B cell (primary cell): ENCODE measurements around the gene USP46. TPM values are rescaled to one million over a fixed set of nuclear protein-coding genes. Genes with fewer than 3 reads are reported as not detected.

Source experiments
- ATAC-seq: fragments of 200-7000 bp; cut with Tn5 transposase; one replicate; pipeline ENCODE4 v1.10.0; 2021; ENCODE audit warnings: low read depth, mild to moderate bottlenecking, moderate number of reproducible peaks, moderate library complexity
- CTCF ChIA-PET: fragments of 350-600 bp; sonication (Branson Sonifier 250); formaldehyde crosslinking; loops from one replicate; lab custom pipeline; 2021; ENCODE audit warnings: antibody characterized with exemption, inconsistent platforms; lab: Charles Lee
- POLR2A ChIA-PET: fragments of 350-600 bp; sonication (Branson Sonifier 250); formaldehyde crosslinking; loops from one replicate; lab custom pipeline; 2021; ENCODE audit warnings: antibody characterized with exemption; lab: Charles Lee
- DNase-seq: peaks from one replicate; pipeline ENCODE4 v3.0.0; 2013
- H2AFZ ChIP-seq: 2 replicates; pipeline ENCODE4 v1.6.1; 2012; ENCODE audit warnings: mild to moderate bottlenecking, low read depth, low read length; ENCODE audit not compliant: insufficient read depth, poor library complexity, severe bottlenecking
- H3K27ac ChIP-seq, 2 donors: 1 replicate in 1 of 2; 2 replicates in 1 of 2; pipeline ENCODE4 v1.5.1; 2012 to 2013; ENCODE audit warnings: low read length in 2 of 2, mild to moderate bottlenecking in 2 of 2, moderate library complexity in 1 of 2
- H3K27me3 ChIP-seq, 4 experiments: fragments of 200-600 bp in 1 of 4; sonication (generic) in 1 of 4; replicated peaks in 1 of 4; 1 replicate in 2 of 4; 2 replicates in 2 of 4; pipeline versions ENCODE4 v1.6.1 to v1.7.0; 2013 to 2016; ENCODE audit warnings: low read length in 3 of 4, mild to moderate bottlenecking in 2 of 4, mixed read lengths in 1 of 4, moderate library complexity in 1 of 4; ENCODE audit not compliant: insufficient read depth in 4 of 4, control insufficient read depth in 3 of 4; ENCODE audit errors: control extremely low read depth in 1 of 4
- H3K36me3 ChIP-seq, 2 experiments: replicated peaks in 1 of 2; 1 replicate in 1 of 2; 2 replicates in 1 of 2; pipeline versions ENCODE4 v1.6.1 to v1.7.1; 2013; ENCODE audit warnings: low read length in 1 of 2; ENCODE audit not compliant: insufficient read depth in 2 of 2, control insufficient read depth in 1 of 2; ENCODE audit errors: control extremely low read depth in 1 of 2, extremely low read depth in 1 of 2
- H3K4me1 ChIP-seq, 2 donors: fragments of 200-600 bp in 1 of 2; sonication (generic) in 1 of 2; 1 replicate in 1 of 2; 2 replicates in 1 of 2; pipeline versions ENCODE4 v1.5.1 to v1.6.1; 2013 to 2017; ENCODE audit warnings: low read length in 2 of 2; ENCODE audit not compliant: control insufficient read depth in 2 of 2, insufficient read depth in 2 of 2
- H3K4me2 ChIP-seq: replicated peaks from 2 replicates; pipeline ENCODE3; 2012; ENCODE audit warnings: mild to moderate bottlenecking, low read depth, low read length; ENCODE audit not compliant: poor library complexity, severe bottlenecking
- H3K4me3 ChIP-seq, 5 experiments: fragments of 200-600 bp in 1 of 5; sonication (generic) in 1 of 5; 1 replicate in 3 of 5; 2 replicates in 2 of 5; pipeline versions ENCODE4 v1.5.1 to v1.7.0; 2011 to 2016; ENCODE audit warnings: low read length in 4 of 5, mild to moderate bottlenecking in 4 of 5, low read depth in 2 of 5, control low read depth in 1 of 5, moderate library complexity in 1 of 5; ENCODE audit not compliant: insufficient read depth in 1 of 5; ENCODE audit errors: control extremely low read depth in 1 of 5, extremely low read depth in 1 of 5
- H3K79me2 ChIP-seq: fragments of 200-600 bp; sonication (generic); one replicate; pipeline ENCODE4 v1.6.0; 2016; ENCODE audit warnings: low read length; ENCODE audit not compliant: control insufficient read depth, insufficient read depth
- H3K9ac ChIP-seq: fragments of 200-600 bp; sonication (generic); 2 replicates; pipeline ENCODE4 v1.6.1; 2017; ENCODE audit warnings: mild to moderate bottlenecking, low read length, moderate library complexity
- H3K9me3 ChIP-seq, 3 donors: one replicate each; pipeline versions ENCODE4 v1.6.1 to v1.7.1; 2013; ENCODE audit warnings: low read length in 2 of 3; ENCODE audit not compliant: control insufficient read depth in 2 of 3, insufficient read depth in 1 of 3; ENCODE audit errors: control extremely low read depth in 1 of 3
- H4K20me1 ChIP-seq: 2 replicates; pipeline ENCODE4 v1.6.0; 2012; ENCODE audit warnings: mild to moderate bottlenecking, low read length; ENCODE audit not compliant: insufficient read depth, control insufficient read depth, poor library complexity, severe bottlenecking
- H3K27ac Mint-ChIP-seq: one replicate; pipeline ENCODE4 v1.8.0; 2021; ENCODE audit warnings: mixed read lengths
- H3K27me3 Mint-ChIP-seq: one replicate; pipeline ENCODE4 v1.8.0; 2021; ENCODE audit warnings: mixed read lengths
- H3K4me1 Mint-ChIP-seq: one replicate; pipeline ENCODE4 v1.8.0; 2021; ENCODE audit warnings: mixed read lengths
- H3K4me3 Mint-ChIP-seq: one replicate; pipeline ENCODE4 v1.8.0; 2021; ENCODE audit warnings: mixed read lengths
- H3K9me3 Mint-ChIP-seq: one replicate; pipeline ENCODE4 v1.8.0; 2022; ENCODE audit warnings: mixed read lengths; ENCODE audit not compliant: insufficient read depth
- EZH2 ChIP-seq: IDR thresholded peaks from 2 replicates; pipeline ENCODE4 v1.6.1; 2012; ENCODE audit warnings: borderline replicate concordance, low read depth, mild to moderate bottlenecking, moderate library complexity, low read length; ENCODE audit not compliant: insufficient read depth, poor library complexity, severe bottlenecking
- WGBS: methylation state at CpG from one replicate; pipeline ENCODE4 v1.1.5; 2013; ENCODE audit warnings: missing lambda C conversion rate; ENCODE audit not compliant: insufficient coverage; 5-methylcytosine and 5-hydroxymethylcytosine counted together
- intact Hi-C: fragments of 100-400 bp; cut with micrococcal nuclease; formaldehyde crosslinking; loops from one replicate; pipeline ENCODE4 v1.10.0; 2022
- polyA plus RNA-seq: library from polyadenylated mRNA; depleted of rRNA; stranded (reverse); fragments of >200 nt; gene quantifications from 2 replicates; pipeline ENCODE4 v1.2.3, GENCODE V29; 2012
- total RNA-seq, 2 donors: library from RNA; stranded (reverse); fragments of 120-200 nt in 1 of 2; gene quantifications; 1 replicate in 1 of 2; 2 replicates in 1 of 2; pipeline versions ENCODE4 v1.2.3 to v1.2.4, GENCODE V29; 2013 to 2022
- TF ChIP-seq, protein P1 (sequence below): fragments of 200-600 bp; IDR thresholded peaks from one replicate; pipeline ENCODE4 v1.8.0; 2022; ENCODE audit warnings: antibody characterized with exemption, mild to moderate bottlenecking

Gene USP46
- total and polyA plus RNA-seq, 2 donors (not counting 1 experiment from before 2014, with no cell fraction given) = 1.8 to 11.8 TPM

DNA sequence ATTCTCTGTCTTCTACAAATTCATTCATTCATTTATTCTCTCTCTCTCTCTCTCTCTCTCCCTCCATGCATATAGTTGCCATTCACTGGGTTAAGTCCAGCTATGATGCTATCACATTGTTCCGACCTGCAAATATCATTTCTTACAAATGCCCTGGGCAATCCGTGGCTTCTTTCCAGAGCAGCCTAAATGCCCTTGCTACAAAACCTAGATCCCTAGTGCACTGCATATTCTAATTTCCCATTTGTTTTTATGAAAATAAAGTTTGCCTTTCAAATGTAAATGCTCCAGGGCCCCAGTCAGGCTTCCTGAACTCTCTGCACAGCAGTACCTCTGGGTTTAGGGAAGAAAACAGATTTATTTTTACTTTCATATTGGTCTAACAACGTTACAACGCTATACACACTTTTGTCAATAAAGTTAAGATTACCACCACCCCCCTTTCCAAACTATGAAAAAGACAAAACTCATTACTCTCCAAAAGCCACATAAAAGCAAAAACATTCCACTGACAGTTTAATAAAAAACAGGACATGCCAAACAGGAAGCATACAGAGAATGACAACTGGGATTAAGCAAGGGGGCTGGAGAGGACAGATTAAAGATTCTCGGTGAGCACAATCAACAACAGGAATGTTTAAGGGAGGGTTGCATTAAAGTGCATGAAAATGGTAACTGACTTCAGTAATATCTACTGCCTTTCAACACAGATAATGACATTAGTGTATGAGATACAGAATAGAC lies 104.3 kb downstream of the USP46 start:
- no peaks in the 10 kb centered on the region for H3K4me1 ChIP-seq
- peaks cover 0 to 4% (median 2%) of the 10 kb centered on the region in 4 experiments for H3K27me3 ChIP-seq
- H3K9ac ChIP-seq = no peak overlapping the region
- no peak overlapping the region for H3K4me2 ChIP-seq
- H3K27me3 Mint-ChIP-seq = peaks cover 26% of the 10 kb centered on the region
- H3K4me3 ChIP-seq = no peak overlapping the region
- POLR2A ChIA-PET = no interaction called here
- no peaks in the 10 kb centered on the region for H3K4me1 Mint-ChIP-seq
- no peak overlapping the region for H3K4me3 Mint-ChIP-seq
- no peaks in the 10 kb centered on the region for H4K20me1 ChIP-seq
- H3K79me2 ChIP-seq = no peaks in the 10 kb centered on the region
- DNase-seq (no peak), ATAC-seq (no peak)
- WGBS = 83% methylated on average over 2 of the region's 5 CpGs
- intact Hi-C loops = no loop called here
- no peaks in the 10 kb centered on the region for H3K9me3 ChIP-seq
- no peak overlapping the region for H3K27ac ChIP-seq
- no peak overlapping the region for H3K27ac Mint-ChIP-seq
- no peaks in the 10 kb centered on the region for H3K36me3 ChIP-seq
- CTCF ChIA-PET = interaction anchor here (0.9 to 1.9 kb wide), 3 partner anchors 9 to 430 kb away, joined by 3 to 13 read pairs (median 4); no protein-coding TSS in a partner anchor
- no peak overlapping the region for H2AFZ ChIP-seq
- no peak for TF ChIP-seq EZH2
- TF ChIP-seq, protein P1, sequence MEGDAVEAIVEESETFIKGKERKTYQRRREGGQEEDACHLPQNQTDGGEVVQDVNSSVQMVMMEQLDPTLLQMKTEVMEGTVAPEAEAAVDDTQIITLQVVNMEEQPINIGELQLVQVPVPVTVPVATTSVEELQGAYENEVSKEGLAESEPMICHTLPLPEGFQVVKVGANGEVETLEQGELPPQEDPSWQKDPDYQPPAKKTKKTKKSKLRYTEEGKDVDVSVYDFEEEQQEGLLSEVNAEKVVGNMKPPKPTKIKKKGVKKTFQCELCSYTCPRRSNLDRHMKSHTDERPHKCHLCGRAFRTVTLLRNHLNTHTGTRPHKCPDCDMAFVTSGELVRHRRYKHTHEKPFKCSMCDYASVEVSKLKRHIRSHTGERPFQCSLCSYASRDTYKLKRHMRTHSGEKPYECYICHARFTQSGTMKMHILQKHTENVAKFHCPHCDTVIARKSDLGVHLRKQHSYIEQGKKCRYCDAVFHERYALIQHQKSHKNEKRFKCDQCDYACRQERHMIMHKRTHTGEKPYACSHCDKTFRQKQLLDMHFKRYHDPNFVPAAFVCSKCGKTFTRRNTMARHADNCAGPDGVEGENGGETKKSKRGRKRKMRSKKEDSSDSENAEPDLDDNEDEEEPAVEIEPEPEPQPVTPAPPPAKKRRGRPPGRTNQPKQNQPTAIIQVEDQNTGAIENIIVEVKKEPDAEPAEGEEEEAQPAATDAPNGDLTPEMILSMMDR = no peak
- no peaks in the 10 kb centered on the region for H3K9me3 Mint-ChIP-seq

DNA sequence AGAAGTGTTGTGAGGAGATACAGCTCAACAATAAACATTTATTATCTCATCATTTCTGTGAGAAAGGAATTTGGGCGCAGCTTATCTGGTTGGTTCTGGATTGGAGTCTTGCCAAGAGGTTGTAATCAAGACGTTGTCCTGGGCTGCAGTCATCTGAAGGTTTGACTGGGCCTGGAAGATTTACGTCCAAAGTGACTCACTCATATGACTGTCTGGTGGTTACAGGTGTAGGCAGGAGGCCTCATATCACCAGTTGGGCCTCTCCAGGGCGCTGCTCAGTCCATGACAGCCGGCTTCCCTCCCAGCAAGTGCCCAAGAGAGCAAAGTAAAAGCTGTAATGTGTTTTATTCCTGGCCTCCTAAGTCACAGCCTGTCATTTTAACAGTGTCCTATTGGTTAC lies 106.3 kb downstream of the USP46 start:
- Histone ChIP-seq H3K9ac (no peak overlapping the region), H3K27ac (no peak overlapping the region), H3K4me3 (no peak overlapping the region), H2AFZ (no peak overlapping the region), H3K4me1 (no peaks in the 10 kb centered on the region), H3K36me3 (no peaks in the 10 kb centered on the region), H3K79me2 (no peaks in the 10 kb centered on the region), H3K4me2 (no peak overlapping the region), H4K20me1 (no peaks in the 10 kb centered on the region), H3K27me3 (peaks cover 0 to 4% (median 1%) of the 10 kb centered on the region in 4 experiments), H3K9me3 (no peaks in the 10 kb centered on the region)
- ChIA-PET POLR2A (no interaction called here), CTCF (interaction anchor here (1.9 kb wide), 1 partner anchor 7 kb away, joined by 13 read pairs; no protein-coding TSS in a partner anchor)
- 78% methylated on average over 4 of the region's 5 CpGs for WGBS
- Mint-ChIP-seq H3K27ac (no peak overlapping the region), H3K4me3 (no peak overlapping the region), H3K9me3 (no peaks in the 10 kb centered on the region), H3K4me1 (no peaks in the 10 kb centered on the region), H3K27me3 (peaks cover 33% of the 10 kb centered on the region)
- no peak for DNase-seq
- TF ChIP-seq EZH2 = no peak
- TF ChIP-seq, protein P1 = no peak
- intact Hi-C loops = no loop called here
- ATAC-seq = no peak
